HepG2 (cell line): Measurements from ENCODE around the gene AJUBA. TPM values are rescaled to one million over a fixed set of nuclear protein-coding genes. Genes with fewer than 3 reads are reported as not detected.

Experiments used
- CBX1 ChIP-seq: IDR thresholded peaks from one replicate; pipeline ENCODE4 v1.6.1; 2016; ENCODE audit warnings: antibody characterized with exemption, low read depth
- EHMT2 ChIP-seq: fragments of 200-600 bp; sonication (generic); IDR thresholded peaks from 2 replicates; pipeline ENCODE4 v1.7.0; 2017; ENCODE audit warnings: antibody characterized with exemption, low read depth, low read length, borderline replicate concordance
- ETV6 ChIP-seq: sonication (generic); formaldehyde crosslinking; conservative IDR thresholded peaks from 2 replicates; pipeline ENCODE4 v1.4.0; 2020; ENCODE audit warnings: missing genetic modification reagents
- EZH2 ChIP-seq: conservative IDR thresholded peaks from 2 replicates; pipeline ENCODE4 v1.6.1; 2012; ENCODE audit warnings: mild to moderate bottlenecking, low read depth, low read length, moderate library complexity
- FOXA1 ChIP-seq, 2 experiments: fragments of 450-650 bp in 1 of 2; sonication (generic) in 1 of 2; formaldehyde crosslinking in 1 of 2; IDR thresholded peaks; 2 replicates each; pipeline versions ENCODE4 v1.4.0 to v1.6.1; 2016 to 2020; ENCODE audit warnings: missing genetic modification reagents in 1 of 2
- HOXA3 ChIP-seq: sonication (generic); formaldehyde crosslinking; IDR thresholded peaks from 2 replicates; pipeline ENCODE4 v1.5.0; 2020; ENCODE audit warnings: missing genetic modification reagents
- KLF9 ChIP-seq: IDR thresholded peaks from 2 replicates; pipeline ENCODE4 v1.6.1; 2016; ENCODE audit warnings: low read depth
- NCOR1 ChIP-seq: fragments of 200-600 bp; sonication (generic); IDR thresholded peaks from 2 replicates; pipeline ENCODE4 v1.7.0; 2017; ENCODE audit warnings: antibody characterized with exemption, low read length, borderline replicate concordance
- ZBTB10 ChIP-seq: sonication (generic); formaldehyde crosslinking; IDR thresholded peaks from 2 replicates; pipeline ENCODE4 v1.4.0; 2020; ENCODE audit warnings: missing genetic modification reagents, borderline replicate concordance
- ZBTB20 ChIP-seq: sonication (generic); formaldehyde crosslinking; IDR thresholded peaks from 2 replicates; pipeline ENCODE4 v1.8.1; 2023; ENCODE audit warnings: missing genetic modification reagents, low read depth, mild to moderate bottlenecking, borderline replicate concordance
- ZFY ChIP-seq: sonication (generic); formaldehyde crosslinking; IDR thresholded peaks from 2 replicates; pipeline ENCODE4 v1.4.0; 2020; ENCODE audit warnings: missing genetic modification reagents
- ZNF33A ChIP-seq: sonication (generic); formaldehyde crosslinking; IDR thresholded peaks from 2 replicates; pipeline ENCODE4 v1.5.1; 2020; ENCODE audit warnings: missing genetic modification reagents, mild to moderate bottlenecking, moderate library complexity, borderline replicate concordance
- ZNF713 ChIP-seq: sonication (generic); formaldehyde crosslinking; IDR thresholded peaks from 2 replicates; pipeline ENCODE4 v1.4.0; 2020; ENCODE audit warnings: mild to moderate bottlenecking, missing genetic modification reagents
- ZSCAN31 ChIP-seq: sonication (generic); formaldehyde crosslinking; IDR thresholded peaks from 2 replicates; pipeline ENCODE4 v1.5.0; 2020; ENCODE audit warnings: low read depth, mild to moderate bottlenecking, missing genetic modification reagents
- polyA plus RNA-seq, 8 experiments: library from polyadenylated mRNA; depleted of rRNA in 3 of 8; stranded (reverse) in 7 of 8; unstranded in 1 of 8; fragments of >200 nt; fragmentation: Illumina TruSeq in 4 of 8; extraction: Trizol in 4 of 8; gene quantifications; 2 replicates each; pipeline versions ENCODE4 v1.2.1 to v1.2.3, GENCODE V29; 2011 to 2016; ENCODE audit warnings: low read depth in 4 of 8, missing spikeins in 1 of 8, mixed read lengths in 1 of 8; ENCODE audit not compliant: insufficient read depth in 1 of 8
- total RNA-seq, 5 experiments: library from RNA; depleted of rRNA; stranded (reverse); fragments of >200 nt; fragmentation: Illumina TruSeq; extraction: Trizol; gene quantifications; 2 replicates each; pipeline ENCODE4 v1.2.3, GENCODE V29; 2016; ENCODE audit warnings: low read depth in 1 of 5
- TF ChIP-seq, protein P1 (sequence below): sonication (generic); formaldehyde crosslinking; IDR thresholded peaks from 2 replicates; pipeline ENCODE4 v1.4.0; 2020; ENCODE audit warnings: low read depth, mild to moderate bottlenecking, missing genetic modification reagents
- TF ChIP-seq, protein P2 (sequence below): sonication (generic); formaldehyde crosslinking; IDR thresholded peaks from 2 replicates; pipeline ENCODE4 v1.4.0; 2020; ENCODE audit warnings: mild to moderate bottlenecking, missing genetic modification reagents
- TF ChIP-seq, protein P3 (sequence below): sonication (generic); formaldehyde crosslinking; IDR thresholded peaks from 2 replicates; pipeline ENCODE4 v1.8.0; 2022; ENCODE audit warnings: mild to moderate bottlenecking, missing genetic modification reagents, borderline replicate concordance
- TF ChIP-seq, protein P4 (sequence below): sonication (generic); formaldehyde crosslinking; IDR thresholded peaks from 2 replicates; pipeline ENCODE4 v1.5.1; 2020; ENCODE audit warnings: missing genetic modification reagents, mild to moderate bottlenecking, borderline replicate concordance

Gene AJUBA
- total and polyA plus RNA-seq, 2 of the 13 experiments (the other 11 are each of a cell fraction or from before 2014, with no cell fraction given) = 157 to 241 TPM

- TF ChIP-seq, protein P1, sequence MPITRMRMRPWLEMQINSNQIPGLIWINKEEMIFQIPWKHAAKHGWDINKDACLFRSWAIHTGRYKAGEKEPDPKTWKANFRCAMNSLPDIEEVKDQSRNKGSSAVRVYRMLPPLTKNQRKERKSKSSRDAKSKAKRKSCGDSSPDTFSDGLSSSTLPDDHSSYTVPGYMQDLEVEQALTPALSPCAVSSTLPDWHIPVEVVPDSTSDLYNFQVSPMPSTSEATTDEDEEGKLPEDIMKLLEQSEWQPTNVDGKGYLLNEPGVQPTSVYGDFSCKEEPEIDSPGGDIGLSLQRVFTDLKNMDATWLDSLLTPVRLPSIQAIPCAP (CRISPR knock-in tag) = no peak
- TF ChIP-seq ZNF33A (no peak), HOXA3 (CRISPR knock-in tag) (0 out of 2 replicates have a peak, but pooled peaks have one; percentile 34), KLF9 (CRISPR knock-in tag) (no peak), FOXA1 (IDR thresholded peaks at IDR 0.05) (no peak), FOXA1 (CRISPR knock-in tag; IDR thresholded peaks at IDR 0.05) (peak; percentile 3; the same call in 1 of the 2 replicates), CBX1 (no peak), ZNF713 (CRISPR knock-in tag) (no peak), NCOR1 (no peak), ETV6 (CRISPR knock-in tag) (no peak), ZBTB20 (CRISPR knock-in tag) (0 out of 2 replicates have a peak, but pooled peaks have one; percentile 23), ZSCAN31 (CRISPR knock-in tag) (no peak), EZH2 (no peak), ZBTB10 (CRISPR knock-in tag) (peak; percentile 8; the same call in 1 of the 2 replicates), ZFY (CRISPR knock-in tag) (no peak), EHMT2 (no peak)
- TF ChIP-seq, protein P2, sequence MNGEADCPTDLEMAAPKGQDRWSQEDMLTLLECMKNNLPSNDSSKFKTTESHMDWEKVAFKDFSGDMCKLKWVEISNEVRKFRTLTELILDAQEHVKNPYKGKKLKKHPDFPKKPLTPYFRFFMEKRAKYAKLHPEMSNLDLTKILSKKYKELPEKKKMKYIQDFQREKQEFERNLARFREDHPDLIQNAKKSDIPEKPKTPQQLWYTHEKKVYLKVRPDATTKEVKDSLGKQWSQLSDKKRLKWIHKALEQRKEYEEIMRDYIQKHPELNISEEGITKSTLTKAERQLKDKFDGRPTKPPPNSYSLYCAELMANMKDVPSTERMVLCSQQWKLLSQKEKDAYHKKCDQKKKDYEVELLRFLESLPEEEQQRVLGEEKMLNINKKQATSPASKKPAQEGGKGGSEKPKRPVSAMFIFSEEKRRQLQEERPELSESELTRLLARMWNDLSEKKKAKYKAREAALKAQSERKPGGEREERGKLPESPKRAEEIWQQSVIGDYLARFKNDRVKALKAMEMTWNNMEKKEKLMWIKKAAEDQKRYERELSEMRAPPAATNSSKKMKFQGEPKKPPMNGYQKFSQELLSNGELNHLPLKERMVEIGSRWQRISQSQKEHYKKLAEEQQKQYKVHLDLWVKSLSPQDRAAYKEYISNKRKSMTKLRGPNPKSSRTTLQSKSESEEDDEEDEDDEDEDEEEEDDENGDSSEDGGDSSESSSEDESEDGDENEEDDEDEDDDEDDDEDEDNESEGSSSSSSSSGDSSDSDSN (CRISPR knock-in tag) = 0 out of 2 replicates have a peak, but pooled peaks have one; percentile 44
- TF ChIP-seq, protein P3, sequence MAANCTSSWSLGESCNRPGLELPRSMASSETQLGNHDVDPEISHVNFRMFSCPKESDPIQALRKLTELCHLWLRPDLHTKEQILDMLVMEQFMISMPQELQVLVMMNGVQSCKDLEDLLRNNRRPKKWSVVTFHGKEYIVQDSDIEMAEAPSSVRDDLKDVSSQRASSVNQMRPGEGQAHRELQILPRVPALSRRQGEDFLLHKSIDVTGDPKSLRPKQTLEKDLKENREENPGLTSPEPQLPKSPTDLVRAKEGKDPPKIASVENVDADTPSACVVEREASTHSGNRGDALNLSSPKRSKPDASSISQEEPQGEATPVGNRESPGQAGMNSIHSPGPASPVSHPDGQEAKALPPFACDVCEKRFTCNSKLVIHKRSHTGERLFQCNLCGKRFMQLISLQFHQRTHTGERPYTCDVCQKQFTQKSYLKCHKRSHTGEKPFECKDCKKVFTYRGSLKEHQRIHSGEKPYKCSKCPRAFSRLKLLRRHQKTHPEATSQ (CRISPR knock-in tag) = 0 out of 2 replicates have a peak, but pooled peaks have one; percentile 28
- TF ChIP-seq, protein P4, sequence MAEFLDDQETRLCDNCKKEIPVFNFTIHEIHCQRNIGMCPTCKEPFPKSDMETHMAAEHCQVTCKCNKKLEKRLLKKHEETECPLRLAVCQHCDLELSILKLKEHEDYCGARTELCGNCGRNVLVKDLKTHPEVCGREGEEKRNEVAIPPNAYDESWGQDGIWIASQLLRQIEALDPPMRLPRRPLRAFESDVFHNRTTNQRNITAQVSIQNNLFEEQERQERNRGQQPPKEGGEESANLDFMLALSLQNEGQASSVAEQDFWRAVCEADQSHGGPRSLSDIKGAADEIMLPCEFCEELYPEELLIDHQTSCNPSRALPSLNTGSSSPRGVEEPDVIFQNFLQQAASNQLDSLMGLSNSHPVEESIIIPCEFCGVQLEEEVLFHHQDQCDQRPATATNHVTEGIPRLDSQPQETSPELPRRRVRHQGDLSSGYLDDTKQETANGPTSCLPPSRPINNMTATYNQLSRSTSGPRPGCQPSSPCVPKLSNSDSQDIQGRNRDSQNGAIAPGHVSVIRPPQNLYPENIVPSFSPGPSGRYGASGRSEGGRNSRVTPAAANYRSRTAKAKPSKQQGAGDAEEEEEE = no peak
Observed at GRCh38 chr14:22966783-22967269, 15.5 kb downstream of the AJUBA start (continued).
